Measurements from ENCODE around the gene SPNS2.

Gene SPNS2

GRCh38 chr17:4512156-4513112, 13.8 kb downstream of the SPNS2 start:
- no peak for TF ChIP-seq CTCF (conservative IDR thresholded peaks at IDR 0.05)
- H3K27ac ChIP-seq, result no peak overlapping the region

- peak overlapping the region; percentile 65 for H3K27ac ChIP-seq
- TF ChIP-seq CTCF (conservative IDR thresholded peaks at IDR 0.05), result no peak
These were observed 14.7 kb downstream of the SPNS2 start for GRCh38 chr17:4513113-4514032.

GRCh38 chr17:4514206-4514605, 15.5 kb downstream of the SPNS2 start:
- TF ChIP-seq CTCF (conservative IDR thresholded peaks at IDR 0.05), result no peak
- peak overlapping the region; percentile 65 for H3K27ac ChIP-seq

- TF ChIP-seq CTCF (conservative IDR thresholded peaks at IDR 0.05), result no peak
- peak overlapping the region; percentile 65 for H3K27ac ChIP-seq
These were observed 16.1 kb downstream of the SPNS2 start for GRCh38 chr17:4514779-4515178.

- H3K27ac ChIP-seq, result peak overlapping the region; percentile 65; the same call in 1 of the 2 replicates
- no peak for TF ChIP-seq CTCF (conservative IDR thresholded peaks at IDR 0.05)
These were observed 16.8 kb downstream of the SPNS2 start for GRCh38 chr17:4515501-4515900.

- no peak overlapping the region for H3K27ac ChIP-seq
- no peak for TF ChIP-seq CTCF (conservative IDR thresholded peaks at IDR 0.05)
These were observed 18.1 kb downstream of the SPNS2 start for GRCh38 chr17:4516735-4517134.

GRCh38 chr17:4518901-4519300, 20.2 kb downstream of the SPNS2 start:
- no peak for TF ChIP-seq CTCF (conservative IDR thresholded peaks at IDR 0.05)
- no peak overlapping the region for H3K27ac ChIP-seq

All from VCaP (cell line).